HG02884 (cell line): ENCODE data around the gene NUFIP1.
A peak's percentile ranks its signal among the peaks of the same experiment; 100 is the strongest.
"Not testable (repeated sequence)": the region's sequence is repeated elsewhere in the genome, so short reads cannot be mapped to it uniquely, and the experiment has no call there.

Experiments used
- ATAC-seq: cut with Tn5 transposase; IDR thresholded peaks from one replicate; pipeline ENCODE4 v1.9.1; 2021; ENCODE audit warnings: mild to moderate bottlenecking, moderate library complexity; ENCODE audit not compliant: unreplicated experiment

Gene NUFIP1

GRCh38 chr13:44989071-44989889 lies at the start of gene NUFIP1, which contains the start of gene GPALPP1:
Gene NUFIP1 (minus strand): TSS chr13:44989471. CDS start chr13:44989436, 35 bp downstream.
Gene GPALPP1 (plus strand): TSS chr13:44989538. CDS start chr13:44989655, 117 bp downstream.
- peak; percentile 99 for ATAC-seq

DNA sequence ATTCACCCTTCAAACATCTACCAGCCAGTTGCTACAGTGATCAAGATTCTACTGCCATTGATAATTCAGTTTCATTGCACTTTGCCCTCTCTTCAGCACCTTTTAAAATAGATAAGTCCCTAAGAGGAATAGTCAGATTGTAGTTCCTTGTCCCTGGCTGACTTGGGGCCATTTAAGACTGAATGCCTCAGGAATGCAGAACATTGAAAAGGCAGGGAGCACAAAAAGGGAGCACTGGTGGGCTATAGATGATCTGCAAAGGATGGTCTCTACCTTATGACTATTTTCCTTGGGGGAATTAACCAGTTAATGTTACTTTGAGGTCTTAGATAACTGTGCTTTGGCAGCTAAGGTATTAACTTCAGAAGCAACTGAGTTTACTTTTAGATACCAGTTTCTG lies 46.9 kb upstream of the NUFIP1 start:
- ATAC-seq, result no peak

DNA sequence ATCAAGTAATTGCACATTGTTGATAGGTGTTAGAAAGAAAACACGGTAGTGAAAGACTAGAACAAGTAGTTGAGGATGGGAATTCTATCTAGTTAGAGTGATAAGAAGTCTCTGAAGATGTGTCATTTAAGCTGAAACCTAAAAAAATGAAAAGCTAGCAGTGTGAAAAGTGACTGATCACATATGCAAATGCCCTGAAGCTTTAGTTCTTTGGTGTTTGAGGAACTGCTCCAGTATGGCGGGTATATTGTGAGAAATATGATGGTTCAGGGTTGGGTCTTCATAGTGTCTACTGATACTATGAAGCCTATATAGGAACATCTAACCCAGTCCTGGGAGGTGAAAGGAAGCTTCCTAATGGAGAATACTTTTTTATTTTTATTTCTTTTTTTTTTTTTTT lies 45.1 kb upstream of the NUFIP1 start:
- no peak for ATAC-seq

GRCh38 chr13:45024847-45025246 lies 35.6 kb upstream of the NUFIP1 start:
- no peak for ATAC-seq

DNA sequence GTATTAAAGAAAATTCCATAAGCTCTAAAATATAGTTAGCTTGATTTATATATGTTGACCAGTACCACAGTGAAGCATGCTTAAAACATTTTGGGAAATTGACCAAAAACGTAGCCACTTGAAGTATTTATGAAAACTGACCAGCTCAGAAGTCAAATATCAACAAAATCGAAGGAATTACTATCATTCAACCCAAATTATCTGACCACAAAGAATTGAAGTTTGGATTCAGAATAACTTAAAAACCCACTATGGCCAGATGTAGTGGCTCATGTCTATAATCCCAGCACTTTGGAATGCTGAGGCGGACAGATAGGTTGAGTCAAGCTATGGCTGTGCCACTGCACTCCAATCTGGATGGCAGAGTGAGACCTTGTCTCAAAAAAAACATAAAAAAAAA lies 32.0 kb upstream of the NUFIP1 start:
- no peak for ATAC-seq

DNA sequence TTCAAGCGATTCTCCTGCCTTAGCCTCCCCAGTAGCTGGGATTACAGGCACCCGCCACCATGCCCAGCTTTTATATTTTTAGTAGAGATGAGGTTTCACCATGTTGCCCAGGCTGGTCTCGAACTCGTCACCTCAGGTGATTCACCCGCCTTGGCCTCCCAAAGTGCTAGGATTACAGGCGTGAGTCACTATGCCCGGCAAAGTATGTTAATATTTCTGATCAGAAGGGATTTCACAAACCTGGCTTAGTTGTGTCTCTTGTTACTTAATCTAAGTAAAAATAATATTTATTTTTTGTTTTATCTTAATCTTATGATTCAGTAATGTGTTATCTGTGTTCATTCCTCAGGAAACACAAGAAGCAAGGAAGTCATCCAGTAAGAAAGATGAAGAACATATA lies 30.7 kb upstream of the NUFIP1 start:
- not testable (repeated sequence) for ATAC-seq

GRCh38 chr13:45016792-45017425 lies 27.6 kb upstream of the NUFIP1 start:
- ATAC-seq, result no peak

GRCh38 chr13:45015300-45015699 lies 26.0 kb upstream of the NUFIP1 start:
- ATAC-seq, result no peak

DNA sequence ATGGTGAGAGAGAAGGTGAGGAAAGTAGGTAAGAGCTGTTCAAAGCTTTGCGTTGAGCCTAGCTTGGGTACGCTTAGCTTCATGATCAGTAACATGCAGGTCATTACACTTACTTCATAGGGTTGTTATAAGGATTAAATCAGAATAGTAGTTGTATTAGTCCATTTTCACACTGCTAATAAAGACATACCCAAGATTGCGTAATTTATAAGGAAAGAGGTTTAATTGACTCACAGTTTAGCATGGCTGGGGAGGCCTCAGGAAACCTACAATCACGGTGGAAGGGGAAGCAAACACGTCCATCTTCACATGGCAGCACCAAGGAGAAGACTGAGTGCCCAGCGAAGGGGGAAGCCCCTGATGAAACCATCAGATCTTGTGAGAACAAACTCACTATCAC lies 21.9 kb upstream of the NUFIP1 start:
- no peak for ATAC-seq

DNA sequence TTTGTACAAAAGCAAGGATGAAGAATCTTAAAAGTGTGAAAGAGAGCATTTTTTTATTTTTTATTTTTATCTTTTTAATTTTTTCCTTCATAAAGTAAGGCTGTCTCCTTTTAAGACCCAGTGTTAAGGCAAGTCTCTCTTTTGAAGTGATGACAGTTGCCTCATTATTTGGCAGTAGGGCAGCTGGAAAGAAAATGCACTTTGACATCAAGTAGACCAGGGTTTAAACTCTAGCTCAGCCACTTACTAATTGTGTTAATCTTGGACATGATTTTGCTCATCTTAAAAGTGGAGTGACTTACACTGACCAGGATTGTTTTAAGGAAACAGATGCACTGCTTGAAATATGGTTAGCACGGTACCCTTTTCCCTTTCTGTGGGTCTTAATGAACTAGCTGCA lies 18.6 kb upstream of the NUFIP1 start:
- ATAC-seq, result no peak

- no peak for ATAC-seq
Measured at GRCh38 chr13:45007225-45007624, 18.0 kb upstream of the NUFIP1 start.

- no peak for ATAC-seq
Measured at GRCh38 chr13:45004096-45004495, 14.8 kb upstream of the NUFIP1 start.

GRCh38 chr13:45003417-45003816 lies 14.1 kb upstream of the NUFIP1 start:
- no peak for ATAC-seq

- ATAC-seq, result no peak
Measured at GRCh38 chr13:44989941-44990340, 670 bp upstream of the NUFIP1 start.

- no peak for ATAC-seq
Measured at GRCh38 chr13:44978328-44978727, 10.9 kb downstream of the NUFIP1 start.

DNA sequence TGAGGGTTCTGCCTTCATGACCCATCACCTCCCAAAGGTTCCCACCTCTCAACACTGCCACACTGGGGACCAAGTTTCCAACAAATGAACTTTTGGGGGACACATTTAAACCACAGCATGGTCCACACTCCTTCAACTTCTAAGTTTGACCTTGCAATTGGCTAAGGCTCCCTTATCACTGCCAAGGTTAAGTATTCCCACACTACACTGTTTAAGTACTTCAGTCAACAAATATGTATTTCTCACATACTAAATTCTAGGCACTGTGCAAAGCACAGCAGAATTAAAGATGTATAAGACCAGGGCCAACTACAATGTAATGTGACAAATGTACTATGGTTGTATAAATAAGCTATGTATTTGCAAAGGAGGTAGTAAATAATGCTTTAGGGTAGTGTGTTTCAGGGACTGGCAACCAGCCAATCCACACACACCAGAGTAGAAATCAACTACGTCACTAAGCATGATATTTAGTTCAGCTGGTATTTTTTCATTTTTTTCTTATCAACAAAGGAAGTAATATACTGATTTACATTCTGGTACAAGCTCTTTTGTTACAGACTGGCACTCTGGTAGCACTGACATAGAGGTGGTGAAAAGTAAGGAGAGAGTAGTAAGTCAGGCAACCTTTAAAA lies 12.2 kb downstream of the NUFIP1 start:
- ATAC-seq, result no peak

DNA sequence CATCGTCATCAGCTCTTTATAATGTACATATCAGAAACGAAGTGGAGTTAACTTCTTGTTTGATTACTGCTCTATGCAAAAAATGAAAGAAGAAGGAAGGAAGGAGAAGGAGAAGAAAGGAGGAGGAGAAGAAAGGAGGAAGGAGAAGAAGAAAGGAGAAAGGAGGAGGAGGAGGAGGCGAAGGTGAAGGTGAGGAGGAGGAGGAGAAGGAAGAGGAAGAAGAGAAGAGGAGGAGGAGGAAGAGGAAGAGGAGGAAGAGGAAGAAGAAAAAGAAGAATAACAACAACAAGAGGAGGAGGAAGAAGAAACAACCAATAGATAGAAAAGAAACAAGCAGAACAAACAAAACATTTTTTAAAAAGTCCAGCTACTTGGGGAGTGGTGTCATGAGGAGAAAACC lies 13.1 kb downstream of the NUFIP1 start:
- ATAC-seq, result no peak

DNA sequence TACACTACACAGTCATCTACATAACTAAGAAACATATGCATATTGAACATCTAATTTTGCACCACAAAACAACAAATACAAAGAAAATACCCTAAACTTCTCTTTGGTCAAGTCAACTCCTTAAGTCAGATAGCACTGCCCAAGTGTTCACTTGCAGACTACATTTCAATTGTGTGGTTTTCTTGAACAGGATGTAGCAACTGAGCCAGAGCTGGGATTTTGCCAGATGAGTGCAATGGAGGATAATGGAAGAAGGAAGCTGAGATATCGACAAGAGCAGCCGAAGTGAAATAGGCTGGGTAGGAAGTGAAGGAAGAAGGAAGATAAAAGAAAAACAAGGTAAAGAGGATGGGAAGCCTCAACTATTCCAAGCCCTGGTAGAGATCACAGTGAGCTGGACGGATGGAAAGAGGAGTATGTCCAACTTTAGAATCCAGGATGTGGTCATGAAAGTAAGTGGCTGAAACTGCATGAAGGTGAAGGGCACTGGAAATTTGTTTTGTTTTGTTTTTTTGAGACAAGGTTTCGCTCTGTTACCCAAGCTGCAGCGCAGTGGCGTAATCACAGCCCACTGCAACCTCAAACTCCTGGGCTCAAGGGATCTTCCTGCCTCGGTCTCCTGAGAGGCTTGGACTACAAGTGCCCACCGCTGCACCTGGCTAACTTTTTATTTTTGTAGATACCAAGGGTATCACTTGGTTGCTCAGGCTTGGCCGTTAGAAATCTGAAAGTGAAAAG lies 15.0 kb downstream of the NUFIP1 start:
- no peak for ATAC-seq

DNA sequence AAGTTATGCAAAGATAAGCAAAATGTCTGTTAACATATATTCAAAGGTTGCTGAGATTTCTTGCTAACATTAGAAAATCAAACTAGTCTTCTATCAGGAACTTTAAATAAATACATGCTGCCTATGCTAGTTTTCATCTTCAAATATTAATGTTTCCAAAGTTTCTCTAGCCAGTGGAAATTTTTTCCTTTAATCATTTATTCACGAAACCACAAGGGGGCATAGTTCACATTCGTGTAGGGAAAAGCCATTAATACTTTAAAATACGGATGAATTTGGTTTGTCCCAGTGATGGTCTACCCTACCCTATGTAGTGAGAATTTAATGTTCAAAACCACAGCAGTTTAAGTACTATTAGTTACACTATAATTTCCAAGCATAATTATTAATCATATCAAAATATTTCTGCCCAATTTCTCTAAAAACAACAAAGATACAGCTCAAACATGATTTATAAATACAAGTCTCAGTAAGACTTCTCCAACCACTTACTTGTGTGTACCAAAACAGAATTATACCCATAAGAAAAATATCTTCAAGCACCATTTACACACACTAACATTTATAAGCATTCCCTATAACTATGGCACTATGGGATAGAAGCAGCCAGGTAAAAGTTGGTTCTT lies 16.2 kb downstream of the NUFIP1 start:
- ATAC-seq, result no peak

DNA sequence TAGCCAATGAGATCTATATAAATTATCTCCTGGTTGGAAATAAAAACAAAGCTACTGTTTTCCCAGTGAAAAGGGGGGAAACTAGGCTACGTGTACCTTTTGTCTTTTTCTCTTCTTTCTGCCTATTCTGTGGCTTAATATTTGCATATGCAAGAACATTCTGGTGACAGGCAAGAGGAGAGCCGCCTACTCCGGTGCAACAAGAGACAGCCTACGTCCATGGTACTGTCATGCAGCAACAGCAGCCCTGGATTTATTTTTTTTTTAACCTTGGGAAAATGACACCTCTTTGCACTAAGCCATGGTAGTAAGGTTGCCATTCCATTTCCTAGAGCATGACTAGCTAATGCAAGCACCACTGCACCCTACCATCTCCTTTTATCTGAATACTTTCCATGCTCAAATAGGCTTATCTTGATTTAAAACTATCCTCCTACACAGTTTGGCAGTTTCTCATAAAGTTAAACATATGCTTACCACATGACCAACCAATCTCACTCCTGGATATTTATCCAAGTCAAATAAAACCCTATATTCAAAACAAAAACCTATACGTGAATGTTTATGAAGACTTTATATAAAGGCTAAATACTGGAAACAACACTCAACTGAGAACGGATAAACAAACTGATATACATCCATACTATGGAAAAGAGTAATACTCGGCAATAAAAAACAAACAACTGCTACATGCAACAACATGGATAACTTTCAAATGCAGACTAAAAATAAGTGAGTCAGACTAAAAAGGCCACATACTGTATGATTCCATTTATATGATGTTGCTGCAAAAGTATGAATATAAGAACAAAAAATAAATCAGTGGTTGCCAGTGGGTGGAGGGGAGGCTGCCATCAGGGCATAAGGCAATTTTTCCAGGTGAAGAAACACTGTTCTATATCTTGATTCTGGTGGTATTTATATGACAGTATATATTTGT lies 17.3 kb downstream of the NUFIP1 start:
- ATAC-seq, result no peak
